Stimulated activated naive CD8-positive, alpha-beta T cell treated with anti-CD3 and anti-CD28 coated beads, Interleukin-15, amount 100 ng/mL, for 72 hours (primary cell): Measurements from ENCODE around the gene MAGEA8.
A peak's percentile ranks its signal among the peaks of the same experiment; 100 is the strongest.
"Not testable (repeated sequence)": the region's sequence is repeated elsewhere in the genome, so short reads cannot be mapped to it uniquely, and the experiment has no call there.

Experiments used
- ATAC-seq: fragments of 150-1000 bp; cut with Tn5 transposase; 2 replicates; pipeline ENCODE4 v1.10.0; 2021; ENCODE audit warnings: mild to moderate bottlenecking, moderate library complexity
- DNase-seq, 2 donors: peaks; one replicate each; pipeline ENCODE4 v3.0.0; 2021 to 2022
- H3K27ac Mint-ChIP-seq, 2 donors: one replicate each; pipeline ENCODE4 v1.8.0; 2022; ENCODE audit warnings: mild to moderate bottlenecking in 2 of 2, mixed read lengths in 2 of 2, moderate library complexity in 2 of 2
- H3K27me3 Mint-ChIP-seq: one replicate; pipeline ENCODE4 v1.8.0; 2022; ENCODE audit warnings: mixed read lengths
- H3K4me1 Mint-ChIP-seq: one replicate; pipeline ENCODE4 v1.8.0; 2022; ENCODE audit warnings: mild to moderate bottlenecking, mixed read lengths
- H3K4me3 Mint-ChIP-seq, 2 donors: one replicate each; pipeline ENCODE4 v1.8.0; 2022; ENCODE audit warnings: mild to moderate bottlenecking in 2 of 2, mixed read lengths in 2 of 2, moderate library complexity in 1 of 2
- H3K9me3 Mint-ChIP-seq, 2 donors: one replicate each; pipeline ENCODE4 v1.8.0; 2022; ENCODE audit warnings: mixed read lengths in 2 of 2

Gene MAGEA8, protein sequence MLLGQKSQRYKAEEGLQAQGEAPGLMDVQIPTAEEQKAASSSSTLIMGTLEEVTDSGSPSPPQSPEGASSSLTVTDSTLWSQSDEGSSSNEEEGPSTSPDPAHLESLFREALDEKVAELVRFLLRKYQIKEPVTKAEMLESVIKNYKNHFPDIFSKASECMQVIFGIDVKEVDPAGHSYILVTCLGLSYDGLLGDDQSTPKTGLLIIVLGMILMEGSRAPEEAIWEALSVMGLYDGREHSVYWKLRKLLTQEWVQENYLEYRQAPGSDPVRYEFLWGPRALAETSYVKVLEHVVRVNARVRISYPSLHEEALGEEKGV

DNA sequence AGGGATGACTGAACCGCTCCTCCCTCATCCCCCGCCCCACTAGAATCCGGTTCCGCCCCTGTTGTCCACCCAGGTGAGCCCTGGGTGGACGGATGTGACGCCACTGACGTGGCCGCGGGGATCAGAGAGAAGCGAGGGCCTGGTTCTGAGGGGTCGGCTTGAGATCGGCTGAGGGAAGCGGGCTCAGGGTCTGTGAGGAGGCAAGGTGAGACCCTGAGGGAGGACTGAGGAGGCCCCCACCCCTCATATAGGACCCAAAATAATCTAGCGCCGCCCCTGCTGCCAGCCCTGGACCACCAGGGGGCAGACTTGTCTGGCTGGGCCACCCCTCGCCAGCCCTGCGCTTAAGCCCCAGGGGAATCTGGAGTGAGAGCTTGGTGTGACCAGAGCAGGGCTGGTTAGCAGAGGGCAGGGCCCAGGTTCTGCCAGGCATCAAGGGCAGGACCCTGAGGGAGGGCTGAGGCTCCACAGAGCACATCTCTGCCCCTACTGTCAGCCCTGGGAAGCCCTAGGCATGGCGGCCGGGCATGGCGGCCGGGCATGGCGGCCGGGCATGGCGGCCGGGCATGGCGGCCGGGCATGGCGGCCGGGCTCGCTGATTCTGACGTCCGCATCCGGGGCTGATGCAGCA is at the start of gene MAGEA8:
Gene MAGEA8 (plus strand): TSS at position 103 of the 631 bp plus-strand sequence. CDS start 3,090 bp downstream, outside the sequence.
- Mint-ChIP-seq H3K27ac (no peak within 1 kb of the TSS), H3K9me3 (no peaks in the 10 kb centered on the region), H3K27me3 (no peaks in the 10 kb centered on the region), H3K4me1 (no peaks in the 10 kb centered on the region), H3K4me3 (no peak within 1 kb of the TSS)
- DNase-seq (peak in 1 of 2 donors; percentile 30), ATAC-seq (peak; percentile 65)

DNA sequence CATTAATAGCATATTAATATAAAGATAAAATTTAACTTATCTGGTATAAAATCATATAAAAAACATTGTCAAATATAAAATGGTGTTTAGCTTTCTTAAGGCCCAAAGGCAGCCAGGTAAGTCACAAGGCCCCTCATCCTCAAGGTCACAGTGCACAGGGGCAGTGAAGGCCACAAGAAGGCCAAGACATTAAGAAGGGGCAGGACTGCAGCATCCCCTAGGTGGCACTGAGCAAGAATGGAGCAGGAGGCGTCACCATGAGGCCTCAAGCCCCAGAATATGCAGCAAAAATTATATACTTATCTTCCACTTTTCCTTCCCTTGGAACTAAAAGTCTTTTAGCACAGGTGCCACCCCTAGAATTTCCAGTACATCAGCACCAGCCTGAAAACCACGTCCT is 49.5 kb upstream of the MAGEA8 start:
- Mint-ChIP-seq H3K4me1 (peaks cover 41% of the 10 kb centered on the region), H3K4me3 (no peak overlapping the region), H3K9me3 (no peaks in the 10 kb centered on the region), H3K27ac (no peak overlapping the region), H3K27me3 (peaks cover 10% of the 10 kb centered on the region)
- ATAC-seq (no peak), DNase-seq (no peak)

DNA sequence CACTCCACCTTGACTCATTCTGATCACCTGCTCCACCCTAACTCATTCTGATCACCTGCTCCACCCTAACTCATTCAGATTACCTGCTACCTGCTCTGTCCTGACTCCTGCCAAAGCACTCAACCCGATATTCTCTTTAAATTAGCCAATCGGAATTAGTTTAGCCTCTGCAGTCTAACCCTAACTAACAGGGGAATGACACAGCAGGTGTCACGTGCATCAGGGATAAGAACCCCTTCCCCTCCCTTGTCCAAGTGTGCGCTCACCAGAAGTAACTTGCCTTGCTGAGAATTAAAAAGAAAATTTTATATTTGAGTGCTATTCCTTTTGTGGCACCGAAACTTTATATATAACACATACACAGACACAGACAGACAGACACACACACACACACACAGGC is 44.3 kb upstream of the MAGEA8 start:
- not testable (repeated sequence) for H3K27ac Mint-ChIP-seq, ATAC-seq, H3K9me3 Mint-ChIP-seq, DNase-seq, H3K27me3 Mint-ChIP-seq, H3K4me3 Mint-ChIP-seq
- peaks cover 15% of the 10 kb centered on the region for H3K4me1 Mint-ChIP-seq

DNA sequence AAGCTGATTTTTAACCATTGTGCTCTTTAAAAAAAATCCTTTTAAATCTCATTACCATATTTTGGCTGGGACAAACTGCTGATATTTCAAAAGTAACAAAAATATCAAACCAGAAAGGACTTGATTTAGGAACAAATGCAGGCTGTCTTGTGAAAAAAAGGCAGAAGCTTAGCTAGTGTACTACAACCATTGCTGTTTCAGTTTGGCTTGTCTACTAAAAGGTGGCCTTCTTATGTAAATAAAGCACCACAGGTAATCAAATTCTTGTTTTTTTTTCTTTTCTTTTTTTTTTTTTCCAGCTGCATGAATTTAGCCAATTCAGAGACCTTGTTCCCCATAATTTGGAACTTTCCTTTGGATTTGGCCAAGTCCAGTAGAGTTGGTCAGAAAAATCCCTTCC is 43.8 kb upstream of the MAGEA8 start:
- H3K4me1 Mint-ChIP-seq, result peaks cover 11% of the 10 kb centered on the region
- DNase-seq (no peak), ATAC-seq (no peak)
- H3K27ac Mint-ChIP-seq, result no peak overlapping the region
- H3K4me3 Mint-ChIP-seq, result no peak overlapping the region
- H3K27me3 Mint-ChIP-seq, result peaks cover 7% of the 10 kb centered on the region
- H3K9me3 Mint-ChIP-seq, result no peaks in the 10 kb centered on the region

DNA sequence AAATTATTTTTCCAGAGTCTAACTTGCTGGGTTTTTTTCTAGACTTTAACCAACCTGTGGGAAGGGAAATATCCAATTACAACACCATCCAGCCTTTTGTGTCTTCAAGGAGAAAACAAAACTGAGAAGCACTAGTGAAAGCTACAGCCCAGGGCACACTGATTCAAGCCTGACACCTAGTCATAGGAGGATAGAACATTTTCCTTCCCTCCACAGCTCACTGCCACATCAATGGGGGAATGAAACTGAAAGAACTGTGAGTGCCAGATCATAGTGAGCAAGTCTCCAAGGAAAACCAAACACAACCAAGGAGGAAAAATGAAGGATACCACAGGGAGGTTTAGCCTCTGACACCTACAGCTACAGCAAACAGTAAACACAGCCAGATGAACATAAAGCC is 43.3 kb upstream of the MAGEA8 start:
- no peak overlapping the region for H3K4me3 Mint-ChIP-seq
- peaks cover 0 to under 1% of the 10 kb centered on the region in 2 donors for H3K9me3 Mint-ChIP-seq
- ATAC-seq, result peak; percentile 98
- peaks cover 9% of the 10 kb centered on the region for H3K27me3 Mint-ChIP-seq
- no peak overlapping the region for H3K27ac Mint-ChIP-seq
- DNase-seq, result peak; percentile 23 to 48
- H3K4me1 Mint-ChIP-seq, result peaks cover 9% of the 10 kb centered on the region

DNA sequence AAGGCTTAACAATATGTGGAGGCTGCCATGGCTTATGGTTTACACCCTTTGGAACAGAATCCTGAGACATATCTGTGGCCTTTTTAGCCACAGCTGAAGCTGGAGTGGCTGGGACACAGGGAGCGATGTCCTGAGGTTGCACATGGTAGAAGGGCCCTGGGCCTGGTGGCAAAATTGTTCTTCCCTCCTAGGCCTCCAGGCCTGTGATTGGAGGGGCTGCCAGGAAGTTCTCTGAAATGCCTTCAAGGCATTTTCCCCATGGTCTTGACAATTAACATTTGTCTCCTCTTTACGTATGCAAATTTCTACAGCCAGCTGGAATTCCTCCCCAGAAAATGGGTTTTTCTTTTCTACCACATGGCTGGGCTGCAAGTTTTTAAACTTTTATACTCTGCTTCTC is 39.1 kb upstream of the MAGEA8 start:
- ATAC-seq (no peak), DNase-seq (no peak)

DNA sequence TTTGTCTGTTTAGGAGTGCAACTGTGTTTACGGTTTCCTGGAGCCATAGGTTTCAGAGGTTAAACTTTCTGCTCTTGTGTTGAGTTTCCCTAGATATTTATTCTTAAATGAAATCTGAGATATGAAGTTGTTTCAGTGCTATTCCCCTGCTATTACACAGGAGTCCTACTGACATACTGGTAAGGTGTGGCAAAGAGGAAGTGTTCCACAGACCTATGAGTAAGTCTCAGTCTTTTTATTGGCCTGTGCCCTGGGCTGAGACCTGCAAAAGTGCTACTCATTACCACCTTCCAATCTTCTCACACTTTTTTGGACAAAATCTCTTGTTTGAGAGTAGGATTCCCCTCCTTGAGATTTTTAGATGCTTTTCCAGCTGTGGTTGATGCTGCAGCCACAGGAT is 35.6 kb upstream of the MAGEA8 start:
- Mint-ChIP-seq H3K9me3 (peaks cover 0 to 4% of the 10 kb centered on the region in 2 donors), H3K27ac (no peak overlapping the region), H3K4me3 (no peak overlapping the region), H3K4me1 (no peaks in the 10 kb centered on the region), H3K27me3 (peaks cover 32% of the 10 kb centered on the region)
- ATAC-seq, result no peak
- no peak for DNase-seq

More for the DNA sequence above, 39.1 kb upstream of the MAGEA8 start:
- H3K27ac Mint-ChIP-seq, result no peak overlapping the region
- H3K27me3 Mint-ChIP-seq, result peaks cover 25% of the 10 kb centered on the region
- H3K4me3 Mint-ChIP-seq, result no peak overlapping the region
- H3K4me1 Mint-ChIP-seq, result peaks cover 9% of the 10 kb centered on the region
- H3K9me3 Mint-ChIP-seq, result peaks cover 0 to 4% of the 10 kb centered on the region in 2 donors

DNA sequence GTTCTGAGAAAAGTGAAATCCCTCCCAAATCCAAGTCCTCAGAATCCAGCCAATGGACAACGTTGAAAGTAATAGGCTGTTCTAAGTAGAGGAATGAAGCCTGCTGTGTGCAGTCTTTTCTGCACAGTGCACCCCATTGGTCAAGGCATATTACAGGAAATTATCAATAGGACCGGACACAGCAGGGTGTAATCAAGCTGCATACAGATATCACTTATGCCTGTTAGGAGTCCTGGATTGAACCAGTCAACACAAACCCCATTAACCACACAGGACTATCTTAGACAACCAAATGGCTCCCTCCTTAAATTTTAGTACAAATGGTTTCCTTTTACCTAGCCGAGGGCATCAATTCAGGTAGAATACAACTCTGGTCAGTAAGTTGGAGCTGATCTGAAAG is 34.2 kb upstream of the MAGEA8 start:
- Mint-ChIP-seq H3K27ac (no peak overlapping the region), H3K27me3 (peaks cover 26% of the 10 kb centered on the region), H3K4me1 (no peaks in the 10 kb centered on the region), H3K4me3 (no peak overlapping the region), H3K9me3 (peaks cover 0 to 4% of the 10 kb centered on the region in 2 donors)
- DNase-seq (no peak), ATAC-seq (no peak)

DNA sequence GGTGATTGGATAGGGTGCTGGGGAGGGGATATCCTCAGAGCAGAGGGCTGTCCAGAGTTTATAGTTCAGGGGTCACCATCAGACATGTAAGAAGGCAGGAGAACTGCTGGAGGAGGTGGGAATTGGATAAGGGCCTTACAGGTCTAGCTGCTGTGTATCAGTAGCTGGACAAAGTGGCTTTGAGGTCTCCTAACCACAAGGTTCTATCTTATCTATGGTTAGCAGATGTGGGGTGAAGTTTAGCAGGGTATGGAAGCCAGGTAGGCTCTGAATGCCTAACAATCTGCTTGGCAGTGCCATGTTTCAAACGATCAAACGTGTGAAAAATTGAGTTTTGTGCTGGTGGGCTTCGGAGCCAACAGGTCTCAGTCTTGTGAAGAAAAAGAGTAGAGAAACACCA is 32.1 kb upstream of the MAGEA8 start:
- Mint-ChIP-seq H3K9me3 (no peaks in the 10 kb centered on the region), H3K4me1 (no peaks in the 10 kb centered on the region), H3K4me3 (no peak overlapping the region), H3K27ac (peak overlapping the region in 1 of 2 donors; percentile 34), H3K27me3 (peaks cover 12% of the 10 kb centered on the region)
- ATAC-seq, result no peak
- DNase-seq, result no peak

DNA sequence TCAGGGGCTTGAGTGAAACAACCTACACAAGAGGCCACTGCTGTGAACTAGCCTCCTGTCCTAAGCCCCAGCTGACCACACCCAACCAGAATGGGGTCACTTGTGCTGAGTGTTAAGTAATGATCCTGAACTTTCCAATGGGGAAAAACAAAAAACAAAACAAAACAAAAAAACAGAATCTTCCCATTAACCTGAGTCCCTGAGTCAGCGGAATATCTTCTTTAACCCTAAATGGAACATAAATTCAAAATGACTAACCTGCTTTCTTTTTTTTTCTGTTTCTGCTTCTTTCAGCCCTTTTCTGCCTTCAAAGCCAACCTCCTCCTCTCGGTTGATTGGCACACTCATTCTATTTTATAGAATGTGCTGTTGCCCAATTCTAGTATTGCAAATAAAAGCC is 31.2 kb upstream of the MAGEA8 start:
- Mint-ChIP-seq H3K4me3 (no peak overlapping the region), H3K27me3 (peaks cover 7% of the 10 kb centered on the region), H3K27ac (no peak overlapping the region), H3K4me1 (no peaks in the 10 kb centered on the region), H3K9me3 (no peaks in the 10 kb centered on the region)
- no peak for ATAC-seq
- DNase-seq, result no peak

DNA sequence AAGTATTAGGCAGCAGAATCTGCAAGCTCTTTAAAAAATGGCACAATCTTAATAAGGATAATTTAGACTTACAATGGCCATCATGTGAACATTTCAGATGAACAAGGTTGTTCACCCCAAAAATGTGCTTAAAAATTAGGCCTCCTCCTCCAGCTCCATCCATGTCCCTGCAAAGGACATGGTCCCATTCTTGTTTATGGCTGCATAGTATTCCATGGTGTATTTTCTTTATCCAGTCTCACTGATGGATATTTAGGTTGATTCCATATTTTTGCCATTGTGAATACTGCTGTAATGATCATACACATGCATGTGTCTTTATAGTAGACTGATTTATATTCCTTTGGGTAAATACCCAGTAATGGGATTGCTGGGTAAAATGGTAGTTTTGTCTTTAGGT is 29.1 kb upstream of the MAGEA8 start:
- no peaks in the 10 kb centered on the region for H3K4me1 Mint-ChIP-seq
- H3K27me3 Mint-ChIP-seq, result peaks cover 7% of the 10 kb centered on the region
- ATAC-seq, result no peak
- H3K9me3 Mint-ChIP-seq, result no peaks in the 10 kb centered on the region
- no peak overlapping the region for H3K4me3 Mint-ChIP-seq
- no peak for DNase-seq
- no peak overlapping the region for H3K27ac Mint-ChIP-seq

DNA sequence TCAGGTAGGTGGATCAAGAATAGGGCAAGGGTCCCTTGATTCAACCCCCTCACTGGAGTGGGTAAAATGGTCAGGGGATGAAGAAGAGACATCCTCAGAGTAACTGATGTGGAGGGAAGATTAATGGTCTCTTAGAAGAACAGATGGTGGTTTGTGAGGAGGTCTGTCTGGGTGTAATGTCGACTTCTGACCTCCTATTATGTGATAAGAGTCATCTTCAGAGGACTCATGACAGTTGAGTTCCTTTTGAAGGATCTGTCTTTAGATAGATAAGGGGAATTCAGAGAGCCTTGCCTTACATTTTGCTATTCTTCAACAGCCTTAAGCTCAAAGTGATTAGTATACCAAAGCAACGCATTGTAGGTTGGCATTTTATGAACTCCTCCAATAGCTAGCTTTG is 27.1 kb upstream of the MAGEA8 start:
- no peak for ATAC-seq
- H3K4me1 Mint-ChIP-seq, result no peaks in the 10 kb centered on the region
- no peak overlapping the region for H3K4me3 Mint-ChIP-seq

DNA sequence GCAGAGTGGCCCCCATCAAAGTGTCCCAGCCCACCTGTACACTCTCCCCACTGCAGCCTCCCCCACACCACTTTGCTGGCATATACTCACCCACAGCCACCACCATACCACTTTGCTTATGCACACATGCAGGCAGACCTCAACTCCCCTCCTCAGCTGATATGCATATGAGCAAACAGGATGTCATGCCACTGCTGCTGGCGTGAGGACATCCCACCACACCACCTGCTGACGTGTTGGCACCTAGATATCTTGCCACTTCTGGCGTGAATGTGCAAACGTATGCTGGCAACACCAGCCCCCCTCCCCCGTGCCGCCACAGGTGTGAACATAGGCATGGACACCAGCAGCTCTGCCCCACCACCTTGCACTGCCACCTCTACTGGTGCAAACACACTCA is 22.4 kb upstream of the MAGEA8 start:
- ATAC-seq (no peak), DNase-seq (no peak)
- no peak overlapping the region for H3K27ac Mint-ChIP-seq
- peaks cover 0 to 20% of the 10 kb centered on the region in 2 donors for H3K9me3 Mint-ChIP-seq
- no peak overlapping the region for H3K4me3 Mint-ChIP-seq
- peaks cover 44% of the 10 kb centered on the region for H3K27me3 Mint-ChIP-seq
- H3K4me1 Mint-ChIP-seq, result no peaks in the 10 kb centered on the region

More for the DNA sequence above, 27.1 kb upstream of the MAGEA8 start:
- peaks cover 14% of the 10 kb centered on the region for H3K27me3 Mint-ChIP-seq
- H3K27ac Mint-ChIP-seq, result peak overlapping the region in 1 of 2 donors; percentile 6
- peaks cover 0 to under 1% of the 10 kb centered on the region in 2 donors for H3K9me3 Mint-ChIP-seq
- no peak for DNase-seq

DNA sequence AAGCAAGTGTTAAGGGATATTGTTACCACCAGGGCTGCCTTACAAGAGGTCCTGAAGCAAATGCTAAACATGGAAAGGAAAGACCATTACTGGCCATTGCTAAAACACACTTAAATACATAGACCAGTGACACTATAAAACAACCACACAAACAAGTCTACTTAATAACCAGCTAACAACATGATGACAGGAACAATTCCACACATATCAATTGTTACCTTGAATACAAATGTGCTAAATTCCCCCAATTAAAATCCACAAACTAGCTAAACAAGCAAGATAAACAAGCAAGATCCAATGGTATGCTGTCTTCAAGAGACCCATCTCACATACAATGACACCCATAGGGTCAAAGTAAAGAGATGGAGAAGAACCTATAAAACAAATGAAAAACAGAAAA is 20.5 kb upstream of the MAGEA8 start:
- no peak overlapping the region for H3K4me3 Mint-ChIP-seq
- peaks cover 44% of the 10 kb centered on the region for H3K27me3 Mint-ChIP-seq
- no peak overlapping the region for H3K27ac Mint-ChIP-seq
- H3K4me1 Mint-ChIP-seq, result no peaks in the 10 kb centered on the region
- peaks cover 0 to 20% of the 10 kb centered on the region in 2 donors for H3K9me3 Mint-ChIP-seq
- DNase-seq, result no peak
- ATAC-seq, result no peak

DNA sequence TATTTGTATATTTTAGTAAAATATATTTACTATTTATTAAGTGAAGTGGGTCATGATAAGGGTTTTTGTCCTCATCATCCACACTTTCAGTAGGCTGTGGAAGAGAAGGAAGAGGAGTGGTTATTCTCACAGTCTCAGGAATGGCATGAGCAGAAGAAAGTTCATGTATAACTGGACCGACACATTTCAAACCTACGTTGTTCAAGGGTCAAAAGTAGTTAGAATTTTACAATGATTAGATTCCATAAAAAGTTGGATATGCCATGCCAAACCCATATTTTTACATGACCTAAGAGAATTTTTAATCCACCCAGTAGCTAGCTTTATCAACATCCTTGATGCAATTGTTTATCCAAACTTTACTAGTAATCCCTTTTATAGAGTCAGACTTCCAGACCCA is 15.6 kb upstream of the MAGEA8 start:
- H3K4me3 Mint-ChIP-seq, result no peak overlapping the region
- no peaks in the 10 kb centered on the region for H3K4me1 Mint-ChIP-seq

DNA sequence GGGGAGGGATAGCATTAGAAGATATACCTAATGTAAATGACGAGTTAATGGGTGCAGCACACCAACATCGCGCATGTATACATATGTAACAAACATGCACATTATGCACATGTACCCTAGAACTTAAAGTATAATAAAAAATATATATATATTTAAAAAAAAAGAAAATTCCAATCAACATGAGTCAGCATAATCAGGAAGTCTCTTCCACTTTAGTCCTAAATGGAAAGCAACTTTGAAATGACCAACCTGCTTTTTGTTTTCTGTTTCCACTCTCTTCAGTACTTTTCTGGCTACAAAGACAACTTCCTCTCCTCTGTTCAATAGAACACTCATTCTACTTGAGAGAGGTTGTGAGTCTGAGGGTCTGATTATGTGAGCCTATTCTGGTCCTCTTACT is 13.5 kb upstream of the MAGEA8 start:
- Mint-ChIP-seq H3K4me3 (no peak overlapping the region), H3K4me1 (peaks cover 7% of the 10 kb centered on the region), H3K9me3 (no peaks in the 10 kb centered on the region), H3K27ac (no peak overlapping the region), H3K27me3 (peaks cover 9% of the 10 kb centered on the region)
- DNase-seq, result no peak
- no peak for ATAC-seq

More for the DNA sequence above, 15.6 kb upstream of the MAGEA8 start:
- Mint-ChIP-seq H3K27ac (no peak overlapping the region), H3K9me3 (peaks cover 0 to 5% of the 10 kb centered on the region in 2 donors), H3K27me3 (peaks cover 30% of the 10 kb centered on the region)
- no peak for DNase-seq
- no peak for ATAC-seq
